AG04450 (cell line): ENCODE results near the gene BRD3OS. TPM values are rescaled to one million over a fixed set of nuclear protein-coding genes. Genes with fewer than 3 reads are reported as not detected.

Experiments used
- CTCF ChIA-PET: fragments of 300-600, 350-600 bp; formaldehyde crosslinking; extraction: SDS; loops from one replicate; lab custom pipeline; 2022; ENCODE audit warnings: antibody characterized with exemption, inconsistent platforms; lab: Charles Lee
- POLR2A ChIA-PET: fragments of 350-600 bp; formaldehyde crosslinking; extraction: SDS; loops from one replicate; lab custom pipeline; 2021; ENCODE audit warnings: antibody characterized with exemption, inconsistent platforms; lab: Yijun Ruan, JAX
- DNase-seq: peaks from one replicate; pipeline ENCODE4 v3.0.0-alpha.2; 2011; ENCODE audit warnings: low read depth, low spot score
- H3K27ac ChIP-seq: one replicate; pipeline ENCODE4 v1.5.1; 2012; ENCODE audit warnings: low read depth, low read length, control low read depth
- H3K27me3 ChIP-seq: one replicate; pipeline ENCODE4 v1.6.0; 2012; ENCODE audit warnings: low read length; ENCODE audit not compliant: control insufficient read depth, insufficient read depth
- H3K4me3 ChIP-seq: 2 replicates; pipeline ENCODE4 v1.5.1; 2011; ENCODE audit warnings: mild to moderate bottlenecking, low read depth, low read length, control low read depth
- H3K9me3 ChIP-seq: 2 replicates; pipeline ENCODE4 v1.5.1; 2012; ENCODE audit warnings: low read length; ENCODE audit not compliant: control insufficient read depth, insufficient read depth
- CTCF ChIP-seq: IDR thresholded peaks from 2 replicates; pipeline ENCODE4 v1.5.1; 2011; ENCODE audit warnings: low read depth, low read length, control low read depth, inconsistent platforms
- polyA plus RNA-seq: library from polyadenylated mRNA; depleted of rRNA; stranded (reverse); fragments of >200 nt; gene quantifications from 2 replicates; pipeline ENCODE4 v1.2.3, GENCODE V29; 2011

Gene BRD3OS
- polyA plus RNA-seq, 1 experiment: 20.2 TPM

DNA sequence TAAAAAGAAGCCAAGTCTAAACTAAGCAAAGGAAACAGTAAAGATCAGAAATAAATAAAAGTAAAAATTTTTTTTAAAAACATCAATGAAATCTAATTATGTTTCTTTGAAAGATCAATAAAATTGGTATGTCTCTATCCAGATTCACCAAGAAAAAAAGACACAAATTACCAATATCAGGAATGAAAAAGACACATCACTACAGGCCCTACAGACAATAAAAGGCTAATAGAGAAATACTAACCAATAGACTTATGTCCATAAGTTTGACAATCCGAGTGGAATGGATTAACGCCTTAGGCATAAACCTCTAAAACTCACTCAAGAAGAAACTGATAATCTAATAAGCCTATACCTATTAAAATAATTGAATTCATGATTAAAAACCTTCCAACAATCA lies 12.4 kb downstream of the BRD3OS start:
- no peak for DNase-seq
- H3K9me3 ChIP-seq: peaks cover 2% of the 10 kb centered on the region; the same call in 1 of the 2 replicates
- no peak overlapping the region for H3K4me3 ChIP-seq
- no peak overlapping the region for H3K27ac ChIP-seq
- H3K27me3 ChIP-seq: no peaks in the 10 kb centered on the region
- POLR2A ChIA-PET: no interaction called here
- CTCF ChIA-PET: no interaction called here
- no peak for TF ChIP-seq CTCF

DNA sequence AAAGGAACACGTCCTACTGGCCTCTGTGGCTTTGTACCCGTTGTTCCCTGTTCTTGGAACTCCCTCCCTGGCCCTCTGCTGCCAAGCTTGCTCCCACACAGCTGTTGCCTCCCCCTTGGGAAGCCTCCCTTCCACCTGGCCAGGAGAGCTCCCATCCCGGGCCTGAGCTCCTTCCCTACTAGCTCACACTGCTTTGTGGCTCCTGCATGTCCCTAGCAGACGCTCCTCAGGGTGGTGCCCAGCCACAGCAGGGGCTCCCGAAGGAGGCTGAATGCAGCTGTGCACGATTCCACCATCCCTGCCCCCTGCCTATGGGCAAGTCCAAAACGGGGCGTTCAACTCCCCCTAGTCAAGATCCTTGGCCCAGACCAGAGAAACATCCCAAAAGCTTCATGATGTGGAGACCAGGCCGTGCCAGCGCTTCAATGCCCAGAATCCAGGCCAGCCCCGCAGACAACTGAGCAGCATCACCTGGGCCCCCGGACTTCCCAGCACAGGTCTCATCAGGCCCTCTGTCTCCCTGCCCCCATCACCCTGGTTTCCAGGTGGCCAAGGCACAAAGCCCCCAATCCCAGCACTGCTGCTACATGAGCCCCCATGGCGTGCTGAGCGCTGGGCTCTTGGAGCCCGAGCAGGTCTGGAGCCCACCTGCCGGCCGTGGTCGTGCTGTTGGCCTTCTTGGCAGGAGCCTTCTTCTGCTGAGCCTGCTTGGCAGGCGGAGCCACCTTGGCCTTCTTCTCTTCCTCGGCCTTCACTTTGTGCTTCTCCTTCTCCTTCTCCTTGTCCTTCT lies 14.3 kb downstream of the BRD3OS start:
- CTCF ChIA-PET: no interaction called here
- POLR2A ChIA-PET: interaction anchor here (1.2 kb wide), 1 partner anchor 14 kb away, joined by 4 read pairs; the partner anchor contains the start of gene BRD3OS
- no peak overlapping the region for H3K4me3 ChIP-seq
- H3K27me3 ChIP-seq: no peaks in the 10 kb centered on the region
- TF ChIP-seq CTCF: no peak
- no peak overlapping the region for H3K27ac ChIP-seq
- no peaks in the 10 kb centered on the region; the same call in 1 of the 2 replicates for H3K9me3 ChIP-seq
- DNase-seq: no peak

GRCh38 chr9:134040176-134040565 lies 14.9 kb downstream of the BRD3OS start:
- no peak for DNase-seq
- CTCF ChIA-PET: no interaction called here
- H3K27ac ChIP-seq: no peak overlapping the region
- H3K27me3 ChIP-seq: no peaks in the 10 kb centered on the region
- H3K9me3 ChIP-seq: no peaks in the 10 kb centered on the region; the same call in 1 of the 2 replicates
- no peak for TF ChIP-seq CTCF
- no peak overlapping the region for H3K4me3 ChIP-seq
- POLR2A ChIA-PET: no interaction called here

DNA sequence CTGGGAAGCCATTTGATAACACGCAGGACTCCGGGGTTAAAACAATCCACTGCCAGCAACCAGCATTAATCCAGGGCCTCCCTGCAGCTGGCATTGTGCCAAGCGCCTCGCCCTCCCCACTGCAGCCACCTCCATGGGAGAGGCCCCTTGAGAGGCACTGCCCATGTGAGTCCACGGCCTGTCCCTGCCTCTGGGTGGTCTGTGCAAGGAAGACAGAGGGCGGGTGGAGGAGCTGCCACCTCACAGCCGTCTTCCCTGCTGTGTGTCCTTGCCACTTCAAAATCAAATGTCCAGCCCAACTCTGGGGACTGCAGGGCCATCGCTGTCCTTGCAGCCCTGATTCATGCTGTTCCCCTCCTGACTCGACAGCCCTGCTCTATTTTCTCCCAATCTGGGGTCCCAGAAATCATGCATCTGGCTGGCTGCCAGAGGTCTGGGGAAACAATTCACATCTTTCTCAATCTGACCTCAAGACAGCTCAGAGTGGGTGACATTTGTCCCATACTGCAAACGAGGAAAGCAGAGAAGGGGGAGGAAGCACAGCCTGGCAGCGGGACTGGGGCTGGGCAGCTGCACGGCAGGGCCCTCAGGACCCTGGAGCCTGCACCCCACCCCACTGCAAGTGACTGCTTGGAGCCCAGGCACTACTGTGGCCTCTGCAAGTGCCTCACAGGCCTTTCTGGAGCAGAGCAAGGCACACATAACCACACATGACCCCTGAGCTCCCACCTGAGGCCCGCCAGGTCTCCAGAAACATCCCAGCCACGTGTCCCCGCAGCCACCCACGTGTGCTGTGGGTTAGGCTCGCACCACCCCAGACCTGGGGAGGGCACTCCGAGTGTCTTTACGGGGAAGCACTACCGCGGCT lies 15.7 kb downstream of the BRD3OS start:
- Histone ChIP-seq H3K27ac (no peak overlapping the region), H3K27me3 (no peaks in the 10 kb centered on the region), H3K4me3 (no peak overlapping the region), H3K9me3 (no peaks in the 10 kb centered on the region; the same call in 1 of the 2 replicates)
- TF ChIP-seq CTCF: no peak
- no peak for DNase-seq
- ChIA-PET POLR2A (no interaction called here), CTCF (no interaction called here)

DNA sequence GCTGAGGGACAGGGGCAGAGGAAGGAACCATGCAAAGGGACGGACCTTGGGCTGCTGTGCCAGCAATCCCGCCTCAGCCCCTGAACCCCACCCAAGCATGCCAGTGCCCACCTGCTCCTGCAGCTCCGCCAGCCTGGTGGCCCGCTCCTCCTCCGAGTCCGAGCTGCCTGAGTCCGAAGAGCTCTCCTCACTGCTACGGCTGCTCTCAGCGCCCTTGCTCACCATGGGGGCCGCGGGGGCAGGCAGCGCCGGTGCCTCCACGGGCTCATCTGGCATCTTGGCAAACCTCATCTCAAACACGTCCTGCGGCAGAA lies 16.3 kb downstream of the BRD3OS start:
- POLR2A ChIA-PET: interaction anchor here (0.6 kb wide), 1 partner anchor 45 kb away, joined by 4 read pairs; no protein-coding TSS in a partner anchor
- Histone ChIP-seq H3K4me3 (no peak overlapping the region), H3K27ac (no peak overlapping the region), H3K9me3 (no peaks in the 10 kb centered on the region; the same call in 1 of the 2 replicates), H3K27me3 (no peaks in the 10 kb centered on the region)
- DNase-seq: no peak
- CTCF ChIA-PET: no interaction called here
- TF ChIP-seq CTCF: no peak
